GM19238 (cell line): ENCODE measurements around the gene RPL29.

Experiments
- DNase-seq: peaks from one replicate; pipeline ENCODE4 v3.0.0; 2011; ENCODE audit warnings: low spot score; ENCODE audit not compliant: insufficient read length

The RPL29 gene

DNA sequence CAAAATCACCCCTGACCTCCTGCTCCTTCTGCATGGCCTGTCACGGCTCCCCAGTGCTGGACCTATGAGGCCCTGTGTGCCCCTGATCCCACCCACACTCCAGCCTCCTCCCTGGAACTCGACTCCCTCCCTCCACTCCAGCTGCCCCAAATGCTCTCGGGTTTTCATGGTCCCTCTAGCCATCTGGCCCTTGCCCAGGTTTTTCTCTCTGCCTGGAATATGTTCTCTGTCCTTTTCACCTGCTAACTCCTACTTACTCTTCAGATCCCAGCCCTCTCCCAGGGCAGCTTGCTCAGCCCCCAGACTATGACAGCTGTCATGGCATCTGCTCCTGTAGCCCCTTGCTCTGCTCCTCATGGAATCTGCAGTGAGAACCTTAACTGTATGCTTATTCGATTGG is 30.3 kb upstream of the RPL29 start:
- DNase-seq: no peak

DNA sequence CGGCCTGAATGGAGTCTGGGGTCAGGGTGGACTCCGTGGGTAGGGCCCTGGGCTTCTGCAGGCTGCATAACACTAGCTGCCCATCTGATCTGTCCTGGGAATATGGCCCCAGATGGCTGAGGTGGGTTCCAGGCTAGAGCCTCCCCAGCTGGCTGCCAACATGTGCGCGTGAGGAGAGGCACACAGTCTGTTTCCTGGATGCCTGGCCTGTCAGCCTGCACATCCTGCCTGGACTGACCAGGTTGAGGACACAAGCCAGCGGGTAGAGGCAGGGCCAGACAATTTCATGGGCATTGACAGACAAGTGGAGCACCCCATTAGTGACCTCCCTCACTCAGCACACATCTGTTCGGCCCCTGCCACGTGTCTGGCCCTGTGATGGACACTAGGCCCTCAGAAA is 29.8 kb upstream of the RPL29 start:
- no peak for DNase-seq

DNA sequence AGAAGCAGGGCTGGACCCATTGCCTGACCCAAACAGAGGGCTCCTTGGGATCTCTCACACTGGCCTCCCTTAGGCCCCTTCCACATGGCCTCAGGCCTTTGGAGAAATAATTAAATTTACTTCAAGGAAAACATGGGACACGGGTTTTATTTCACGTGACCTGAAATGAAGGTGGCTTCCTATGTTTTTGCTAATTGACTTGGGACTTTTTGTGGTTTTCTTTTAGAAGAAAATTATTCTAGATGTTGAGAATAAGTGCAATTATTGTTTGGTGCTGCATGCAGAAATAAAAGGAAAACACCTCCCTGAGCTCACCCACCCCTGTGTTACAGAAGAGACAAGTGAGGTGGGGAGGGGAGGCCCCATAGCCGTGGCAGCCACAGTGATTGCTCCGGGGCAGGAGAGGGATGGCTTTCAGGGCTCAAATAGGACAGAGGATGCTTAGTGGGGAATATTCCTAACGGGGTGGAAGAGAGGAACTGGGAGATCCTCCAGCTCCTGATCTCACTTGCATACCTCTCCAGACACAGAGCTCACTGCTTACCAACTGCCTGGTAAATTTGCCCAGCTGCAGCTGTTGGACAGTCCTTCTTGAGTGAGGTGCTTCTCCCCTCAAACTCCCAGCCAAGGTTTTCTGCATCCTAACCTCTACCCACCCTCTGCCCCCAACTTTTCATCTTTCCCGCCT is 29.2 kb upstream of the RPL29 start:
- no peak for DNase-seq

DNA sequence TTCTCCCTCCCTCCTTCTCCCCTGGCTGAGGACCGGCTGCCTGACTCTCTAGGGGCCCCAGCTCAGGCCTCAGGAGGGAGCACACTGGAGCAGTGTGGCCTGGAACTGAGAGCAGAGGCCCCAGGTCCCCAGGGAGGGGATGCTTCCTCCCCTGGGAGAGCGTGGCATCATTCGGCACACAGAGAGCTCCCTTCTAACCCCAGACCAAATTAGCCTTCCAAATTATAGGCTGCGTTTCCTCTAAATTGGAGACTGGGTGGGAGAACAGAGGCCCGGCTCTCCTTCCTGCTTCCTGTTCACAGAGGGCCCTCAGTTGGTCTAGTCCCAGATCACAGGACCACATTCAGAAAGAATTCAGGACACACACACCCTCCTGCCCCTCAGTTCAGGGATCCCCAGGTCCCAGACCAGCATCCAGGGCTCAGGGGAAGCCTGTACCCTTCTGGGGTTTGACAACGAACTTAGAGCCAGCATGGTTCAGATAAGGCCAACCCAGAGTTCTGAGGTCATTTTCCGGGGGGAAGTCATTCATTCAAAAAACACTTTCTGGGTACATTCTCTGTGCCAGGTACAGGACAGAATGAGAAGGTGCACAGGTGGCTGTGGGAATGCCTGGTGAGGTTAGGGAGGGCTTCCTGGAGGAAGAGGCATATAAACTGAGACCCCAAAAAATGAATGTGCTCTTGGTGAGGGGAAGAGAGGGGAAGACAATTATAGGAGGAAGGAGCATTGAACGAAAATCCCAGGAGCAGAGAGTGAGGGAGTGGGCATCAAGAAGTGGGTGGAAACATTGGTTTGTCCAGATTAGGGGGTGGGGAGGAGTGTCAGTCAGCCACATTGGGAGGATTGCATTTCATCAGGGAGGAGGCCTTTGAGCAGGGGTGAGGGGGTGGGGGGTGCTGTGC is 28.4 kb upstream of the RPL29 start:
- DNase-seq: peak; percentile 83

DNA sequence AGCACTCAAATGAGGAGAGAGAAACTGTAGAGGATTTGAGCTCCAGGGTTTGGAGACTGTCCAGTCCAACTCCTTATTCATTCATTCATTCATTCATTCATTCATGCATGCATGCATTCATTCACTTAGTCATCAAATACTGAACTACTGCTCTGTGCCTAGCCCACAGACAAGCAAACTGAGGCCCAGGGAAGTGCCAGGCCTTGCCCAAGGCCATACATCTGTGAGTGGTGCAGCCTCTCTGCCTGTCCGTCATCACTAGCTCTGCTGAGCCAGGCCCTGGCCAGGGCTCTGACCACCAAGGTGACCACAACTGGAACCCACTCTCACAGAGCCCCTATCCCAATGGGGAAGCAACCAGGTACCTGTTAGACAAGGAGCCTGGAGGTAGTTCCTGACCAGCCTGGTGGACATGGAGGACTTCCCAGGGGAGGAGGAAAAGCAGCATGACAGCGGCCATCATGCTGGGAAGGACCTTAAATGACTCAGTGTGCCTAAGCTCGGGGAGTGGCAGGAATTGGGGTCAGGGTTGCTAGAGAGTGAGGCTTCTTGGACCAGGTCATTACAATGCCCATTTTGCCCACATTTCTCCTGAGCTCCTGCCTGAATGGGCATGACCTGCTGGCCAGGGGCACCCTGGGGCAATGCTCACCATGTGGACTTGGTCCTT is 27.5 kb upstream of the RPL29 start:
- DNase-seq: no peak

DNA sequence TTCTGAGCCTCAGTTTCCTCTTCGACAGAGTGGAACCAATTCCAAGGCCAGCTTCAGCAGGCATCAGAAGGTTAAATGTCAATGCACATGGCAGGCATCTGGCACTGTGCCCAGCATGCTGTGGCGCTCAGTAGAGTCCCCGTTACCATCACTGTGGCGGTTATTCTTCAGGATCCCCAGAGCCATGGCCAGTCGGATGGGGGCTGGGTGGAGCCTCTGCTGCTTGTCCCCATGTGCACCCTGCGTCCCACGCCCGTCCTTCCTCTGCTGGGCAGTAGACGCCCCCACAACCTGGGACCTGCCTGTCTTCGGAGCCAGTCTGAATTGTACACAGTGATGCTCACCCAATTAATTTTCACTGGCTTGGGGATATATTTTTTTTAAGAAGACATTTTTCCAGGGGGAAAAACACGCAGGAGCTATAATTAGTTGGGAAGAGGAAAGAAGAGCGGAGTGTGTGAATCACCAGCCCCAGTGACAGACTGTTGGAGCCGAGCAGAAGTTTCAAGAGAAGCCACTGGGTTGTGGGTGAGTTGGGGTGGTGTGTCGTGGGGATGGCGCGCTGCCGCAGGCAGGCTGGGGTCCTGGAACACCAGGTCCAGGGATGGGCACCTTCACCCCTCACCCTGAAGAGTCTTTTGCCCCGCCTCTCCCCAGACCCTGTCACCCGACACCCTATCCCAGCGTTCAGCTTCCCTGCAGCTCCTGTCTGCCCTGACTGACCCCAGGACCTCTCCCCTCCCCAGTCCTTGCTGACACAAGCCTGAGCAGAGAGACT is 26.8 kb upstream of the RPL29 start:
- no peak for DNase-seq

DNA sequence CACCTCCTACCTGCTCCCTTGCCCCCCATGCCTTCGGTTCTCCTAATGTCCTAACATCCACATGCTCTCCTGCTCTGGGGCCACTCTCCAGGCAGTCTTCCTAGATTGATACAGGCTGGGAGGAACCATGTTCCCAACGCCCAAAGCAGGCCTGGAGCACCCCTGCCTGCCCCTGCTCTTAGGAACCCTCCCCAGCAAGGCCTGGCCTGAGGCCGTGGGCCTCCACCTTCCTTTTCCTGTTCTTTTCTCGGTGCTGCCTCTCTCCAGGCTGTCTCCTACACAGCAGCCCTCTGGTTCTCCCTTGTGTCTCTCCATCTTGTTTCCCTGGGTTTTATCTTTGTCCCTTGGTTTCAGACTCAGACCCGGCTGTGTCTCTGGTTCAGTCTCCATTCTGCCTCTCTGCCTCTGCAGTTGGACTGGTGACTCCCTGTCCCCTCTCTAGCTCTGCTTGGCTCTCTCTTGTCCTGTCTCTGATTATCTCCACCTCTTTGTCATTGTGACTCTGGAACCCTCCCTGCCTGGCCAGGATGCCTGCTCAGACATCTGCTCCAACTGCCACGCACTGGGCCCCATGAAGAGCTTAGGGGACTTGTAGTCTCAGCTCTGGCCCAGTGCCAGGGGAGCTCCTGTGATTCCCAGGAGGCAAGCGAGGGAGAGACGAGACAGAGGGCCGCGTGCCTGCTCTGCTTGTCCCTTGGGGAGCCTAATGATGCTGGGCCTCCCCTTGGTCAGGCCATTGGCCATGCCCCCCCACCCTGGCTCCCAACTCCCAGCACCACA is 26.0 kb upstream of the RPL29 start:
- no peak for DNase-seq

DNA sequence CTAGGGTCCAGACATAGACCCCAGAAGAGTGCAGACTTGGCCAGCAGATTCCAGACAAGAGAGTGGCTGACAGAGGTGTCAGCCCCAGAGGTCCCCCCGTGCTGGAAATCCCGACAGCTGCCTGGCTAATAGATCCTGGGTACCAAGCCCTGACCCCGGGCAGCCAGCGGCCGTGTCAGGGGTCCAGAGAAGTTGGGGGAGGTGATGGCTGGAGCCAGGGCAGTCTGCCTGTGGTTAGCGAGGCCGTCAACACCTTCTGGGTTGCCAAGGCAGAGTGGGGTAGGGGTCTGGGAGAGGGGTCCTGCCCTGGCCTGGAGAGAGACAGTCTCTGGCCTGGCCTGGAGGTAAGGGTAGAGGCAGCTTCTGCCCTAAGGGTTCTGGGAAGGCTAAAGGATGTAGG is 25.1 kb upstream of the RPL29 start:
- no peak for DNase-seq

DNA sequence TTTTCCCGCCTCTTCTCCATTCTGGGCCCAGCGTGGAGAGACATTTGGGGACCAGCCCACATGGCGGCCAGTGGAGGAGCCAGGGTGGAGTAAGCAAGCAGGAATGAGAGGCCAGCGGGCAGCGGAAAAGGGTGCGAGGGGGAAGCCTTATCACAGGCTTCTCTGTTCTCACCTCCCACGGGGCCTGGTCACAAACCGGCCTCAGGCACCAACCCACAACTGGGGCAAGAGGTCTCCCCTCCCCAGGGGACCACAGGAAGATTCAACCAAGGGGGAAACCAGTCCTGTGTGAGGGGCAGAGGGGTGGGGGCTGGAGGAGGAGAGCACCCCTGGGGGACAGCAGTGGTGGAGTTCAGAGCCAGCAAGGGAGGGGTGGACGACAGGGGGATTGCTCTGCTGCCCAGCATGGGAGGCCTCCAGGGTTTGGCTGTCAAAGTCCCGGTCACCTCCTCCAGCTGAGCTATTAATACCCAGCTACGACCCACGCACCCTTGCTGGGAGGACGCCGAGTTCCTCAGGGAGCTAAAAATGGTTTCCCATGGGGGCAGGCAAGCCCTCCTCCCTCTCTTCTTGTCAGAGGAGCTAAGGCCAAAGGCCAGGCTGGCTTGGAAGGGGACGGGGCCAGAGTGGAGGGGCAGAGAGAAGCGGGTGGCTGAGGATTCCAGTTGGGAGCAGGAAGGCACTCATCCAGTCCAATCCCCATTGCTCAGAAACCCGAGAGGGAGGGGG is 23.8 kb upstream of the RPL29 start:
- no peak for DNase-seq

DNA sequence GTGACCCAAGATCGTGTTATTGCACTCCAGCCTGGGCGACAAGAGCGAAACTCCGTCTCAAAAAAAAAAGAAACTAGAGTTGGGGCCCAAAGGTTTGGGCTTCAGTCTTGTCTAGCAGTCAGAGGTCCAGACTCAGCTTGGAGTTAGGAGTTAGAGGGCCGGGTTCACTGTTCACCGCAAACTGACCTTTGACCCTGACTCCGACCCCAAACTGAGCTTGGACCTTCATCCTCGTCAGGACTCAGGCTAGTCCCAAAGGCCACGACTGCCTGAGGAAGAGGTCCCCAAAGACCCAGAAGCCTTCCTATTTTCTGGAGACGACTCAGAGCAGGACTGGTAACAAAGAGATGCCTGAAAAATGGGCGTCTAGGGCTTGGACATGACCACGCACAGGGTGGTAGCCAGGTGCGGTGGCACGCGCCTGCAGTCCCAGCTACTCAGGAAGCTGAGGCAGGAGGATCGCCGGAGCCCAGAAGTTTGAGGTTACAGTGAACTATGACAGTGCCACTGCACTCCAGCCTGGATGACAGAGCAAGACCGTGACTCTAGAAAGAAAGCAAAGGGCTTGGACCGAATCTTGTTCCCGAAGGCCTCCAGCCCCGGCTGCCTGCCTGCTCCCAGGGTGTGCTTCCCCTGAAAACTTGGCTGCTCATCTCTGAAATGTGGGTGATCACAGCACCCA is 22.8 kb upstream of the RPL29 start:
- no peak for DNase-seq

DNA sequence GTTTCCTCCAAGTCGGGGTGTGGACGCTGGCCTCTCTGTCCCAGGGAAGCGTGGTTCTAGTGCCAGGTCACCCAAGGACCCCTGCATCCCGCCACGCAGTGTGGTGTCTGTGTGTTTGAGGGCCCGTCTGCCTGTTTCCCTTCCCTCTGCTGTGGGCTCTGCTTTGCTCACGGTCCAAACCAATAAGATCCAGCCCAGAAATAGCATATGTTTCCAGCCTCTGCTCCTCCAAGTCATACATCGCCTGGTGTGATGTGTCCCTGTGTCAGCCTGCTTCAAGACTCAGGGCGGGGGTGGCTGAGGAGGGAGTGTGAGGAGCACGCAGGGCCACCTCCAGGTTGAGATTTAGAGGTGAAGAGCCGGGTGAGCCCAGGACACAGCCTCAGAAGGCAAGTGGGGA is 21.9 kb upstream of the RPL29 start:
- no peak for DNase-seq

DNA sequence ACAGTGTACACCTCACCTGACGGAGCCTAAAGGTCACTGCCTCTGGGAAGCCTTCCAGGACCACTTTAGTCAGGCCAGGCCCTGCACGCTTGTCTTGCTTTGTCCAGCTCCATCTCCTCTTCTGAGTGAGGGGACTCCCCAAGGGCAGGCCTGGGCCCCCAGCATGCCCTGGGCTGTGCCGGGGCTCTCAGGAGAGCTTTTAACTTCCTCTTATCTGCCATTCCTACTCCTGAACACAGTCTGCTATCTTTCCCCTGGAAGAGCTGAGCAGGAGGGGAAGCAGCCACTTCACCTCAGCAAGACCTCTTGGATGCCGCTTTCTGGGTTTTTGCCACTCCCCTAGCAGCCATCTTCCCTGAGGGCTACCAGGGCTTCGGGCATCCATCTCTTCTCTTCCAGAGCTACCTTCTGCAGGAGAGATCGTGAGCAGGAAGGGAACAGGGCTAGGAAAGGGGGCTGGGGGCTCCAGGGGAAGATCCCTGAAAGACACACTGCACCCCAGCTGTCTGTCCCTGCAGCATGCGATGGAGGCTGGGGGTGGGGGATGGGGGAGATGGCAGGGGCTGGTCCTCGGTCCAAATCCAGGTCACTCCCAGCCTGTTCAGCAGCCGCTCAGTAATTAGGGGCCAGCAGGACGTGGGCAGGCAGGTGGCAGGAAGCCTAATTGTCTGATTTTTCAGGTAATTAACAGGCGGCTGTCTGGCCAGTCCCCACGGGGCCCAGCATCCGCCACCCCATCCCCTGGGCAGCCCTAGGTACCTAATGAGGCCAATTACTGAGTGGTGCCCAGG is 19.9 kb upstream of the RPL29 start:
- DNase-seq: no peak

DNA sequence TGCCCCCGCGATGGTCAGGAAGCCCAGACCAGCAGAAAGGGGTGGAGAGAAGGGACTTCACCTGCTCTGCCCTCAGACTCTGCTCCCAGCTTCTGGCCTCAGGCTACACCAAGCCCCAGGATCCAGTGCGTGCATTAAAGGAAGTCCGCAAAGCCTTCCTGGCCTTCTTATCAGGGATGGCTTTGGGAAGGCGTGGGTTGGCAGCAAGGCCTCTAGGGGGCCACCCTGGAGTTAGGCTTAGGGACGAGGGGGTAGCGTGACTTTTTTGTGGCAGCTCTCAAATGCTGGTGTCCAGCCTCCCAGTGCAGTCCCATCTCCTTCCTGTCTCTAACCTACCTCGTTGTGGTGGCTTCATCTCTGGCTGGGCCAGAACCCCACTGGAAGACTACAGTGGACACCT is 18.9 kb upstream of the RPL29 start:
- DNase-seq: no peak

DNA sequence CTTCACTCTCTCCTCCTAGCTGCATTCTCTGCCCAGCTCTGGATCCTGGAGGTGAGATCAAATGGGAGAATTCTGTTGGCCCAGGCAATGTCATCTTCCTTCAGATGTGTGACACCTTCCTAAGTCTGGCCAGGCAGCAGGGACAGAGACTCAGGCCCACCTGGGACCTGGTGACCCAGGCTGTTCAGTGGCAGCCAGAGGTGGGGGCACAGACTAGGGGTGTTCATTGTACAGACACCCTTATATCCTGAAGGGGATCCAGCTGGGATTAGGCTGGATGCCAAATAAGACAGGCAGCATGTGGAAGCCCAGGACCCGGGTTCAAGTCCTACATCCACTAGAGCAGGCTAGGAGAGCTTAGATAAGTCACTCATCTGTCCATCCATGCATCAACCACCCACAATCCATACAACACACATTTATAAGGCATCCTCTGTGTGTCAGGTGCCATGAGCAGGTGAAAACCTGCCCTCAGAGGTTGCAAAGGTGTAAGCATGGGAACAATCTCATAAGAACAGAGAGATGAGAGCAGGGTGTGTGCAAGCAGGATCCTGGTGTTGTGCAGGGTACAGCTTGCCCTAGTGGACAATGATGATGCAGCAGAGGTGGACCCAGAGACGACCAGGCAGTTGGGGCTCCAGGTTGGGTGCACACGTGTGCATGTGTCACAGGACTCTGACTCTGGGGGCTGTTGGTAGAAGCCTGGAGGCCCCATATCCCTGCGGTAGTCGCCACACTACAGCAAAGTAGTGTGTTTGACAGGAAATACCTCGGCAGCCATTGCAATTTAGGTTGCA is 18.3 kb upstream of the RPL29 start:
- DNase-seq: no peak

DNA sequence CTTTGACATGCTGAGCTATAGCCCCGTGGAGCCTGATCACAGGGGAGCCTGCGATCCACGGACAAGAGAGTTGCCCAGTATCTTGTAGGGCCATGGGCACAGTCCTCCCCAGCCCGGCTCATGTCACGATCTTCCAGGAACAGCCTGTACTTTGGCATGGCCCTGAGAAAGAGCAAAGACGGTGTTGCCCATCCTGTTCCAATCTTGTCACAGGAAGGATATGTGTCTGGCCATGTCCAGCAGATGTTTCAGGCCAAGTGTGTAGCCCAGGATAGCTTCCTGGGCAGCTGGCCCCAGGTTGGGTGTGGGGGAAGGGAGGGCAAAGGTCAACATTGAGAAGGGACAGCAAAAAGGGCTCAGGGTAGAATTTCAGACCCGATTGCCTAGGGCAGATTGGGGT is 17.0 kb upstream of the RPL29 start:
- DNase-seq: no peak

DNA sequence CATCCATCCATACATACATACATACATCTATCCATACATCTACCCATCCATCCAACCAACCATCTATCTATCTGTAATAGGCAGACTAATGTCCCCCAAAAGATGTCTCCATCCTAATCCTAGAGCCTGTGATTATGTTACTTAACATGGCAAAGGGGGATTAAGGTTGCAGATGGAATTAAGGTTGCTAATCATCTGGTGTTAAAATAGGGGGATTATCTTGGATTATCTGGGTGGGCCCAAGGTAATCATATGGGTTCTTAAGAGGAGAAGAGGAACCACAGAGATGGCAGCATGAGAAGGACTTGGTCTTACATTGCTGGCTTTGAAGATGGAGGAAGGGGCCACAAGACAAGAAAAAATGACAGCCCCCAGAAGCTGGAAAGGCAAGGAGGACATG is 14.7 kb upstream of the RPL29 start:
- DNase-seq: no peak

DNA sequence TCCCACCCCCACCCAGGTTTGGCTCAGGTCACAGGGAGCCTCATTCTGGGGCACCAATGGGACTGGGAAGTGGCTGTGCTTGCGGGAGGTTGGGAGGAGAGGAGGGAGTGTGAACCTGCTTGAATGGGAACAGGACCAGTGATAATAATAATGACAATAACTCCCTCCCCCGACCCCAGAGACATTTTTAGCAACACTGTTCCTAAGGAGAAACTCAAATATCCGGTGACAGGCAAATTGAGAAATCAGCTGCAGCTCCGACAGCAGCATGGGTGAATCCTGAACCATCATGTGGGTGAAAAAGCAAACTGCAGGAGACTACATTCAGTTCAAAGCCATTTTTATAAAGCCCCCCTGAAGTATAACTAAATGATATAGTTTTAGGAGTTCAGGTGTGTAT is 11.6 kb upstream of the RPL29 start:
- DNase-seq: no peak

DNA sequence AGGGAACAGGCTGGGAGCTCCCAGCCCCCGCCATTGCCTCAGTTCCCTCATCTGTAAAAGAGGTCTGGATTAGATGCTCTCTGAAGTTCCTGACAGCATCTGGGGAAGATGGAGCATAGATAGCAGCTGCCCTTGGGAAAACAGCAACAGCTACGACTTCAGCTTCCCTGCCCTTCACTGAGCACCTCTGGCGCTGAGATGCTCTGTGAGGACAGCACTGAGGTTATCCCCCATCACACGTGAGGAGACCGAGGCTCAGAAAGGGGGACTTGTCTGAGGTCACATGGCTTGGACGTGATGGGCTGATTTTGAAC is 11.1 kb upstream of the RPL29 start:
- no peak for DNase-seq
